ENCODE measurements around the gene ABCB1. TPM values are rescaled to one million over a fixed set of nuclear protein-coding genes. Genes with fewer than 3 reads are reported as not detected.

Gene ABCB1
- total RNA-seq, 4 donors from 2014 or later: 2.8 to 109 (median 61.1) TPM

DNA sequence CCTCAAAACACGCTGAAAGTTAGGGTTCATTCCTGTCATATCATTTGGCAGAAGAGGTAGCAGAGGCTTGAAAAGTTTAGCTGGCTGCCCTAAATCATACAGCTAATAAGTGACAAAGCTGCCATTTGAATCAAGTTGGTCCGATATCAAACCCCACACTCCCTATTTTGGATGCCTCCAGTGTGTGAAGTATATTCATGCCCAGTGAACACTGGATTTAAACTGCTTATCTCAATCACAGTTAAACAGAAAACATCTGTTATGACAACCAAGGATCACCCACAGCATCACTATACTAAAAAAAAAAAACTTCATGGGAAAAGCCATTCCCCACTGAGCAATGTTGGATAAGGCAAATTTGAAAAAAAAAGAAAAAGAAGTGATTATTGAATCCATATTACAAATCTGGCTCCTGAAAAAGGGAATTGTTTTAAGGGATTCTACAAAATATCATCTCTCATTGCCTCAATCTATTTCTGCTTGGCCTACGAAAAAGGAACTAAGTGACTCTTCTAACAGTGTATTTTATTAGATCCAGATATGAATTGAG is 48.3 kb downstream of the ABCB1 start:
- 90 to 92% methylated on average over 2 to 3 of the region's 3 CpGs for WGBS, 2 donors (ENCODE audit: low coverage in 1 of 2)
- no peak for DNase-seq
- Histone ChIP-seq H3K27me3 (no peaks in the 10 kb centered on the region), H3K27ac (no peak overlapping the region), H3K9me3 (no peaks in the 10 kb centered on the region), H3K4me3 (no peak overlapping the region), H3K4me1 (no peaks in the 10 kb centered on the region), H3K36me3 (no peaks in the 10 kb centered on the region)
- intact Hi-C loops (cut with DNase I; ENCODE audit: low total_unique reads) (no loop called here), in situ Hi-C loops (cut with MboI; ENCODE audit: low pct_ligation_motif_present in 1 of 4, low pct_unique_long_range_greater_than_20kb in 1 of 4, low sequenced_read_pairs in 3 of 4) (no loop called here)
- TF ChIP-seq POLR2AphosphoS5 (IDR thresholded peaks at IDR 0.05): no peak
- TF ChIP-seq POLR2A (IDR thresholded peaks at IDR 0.05): no peak
- no peak for TF ChIP-seq EP300 (IDR thresholded peaks at IDR 0.05; ENCODE audit: low read depth)
- TF ChIP-seq, protein P1, sequence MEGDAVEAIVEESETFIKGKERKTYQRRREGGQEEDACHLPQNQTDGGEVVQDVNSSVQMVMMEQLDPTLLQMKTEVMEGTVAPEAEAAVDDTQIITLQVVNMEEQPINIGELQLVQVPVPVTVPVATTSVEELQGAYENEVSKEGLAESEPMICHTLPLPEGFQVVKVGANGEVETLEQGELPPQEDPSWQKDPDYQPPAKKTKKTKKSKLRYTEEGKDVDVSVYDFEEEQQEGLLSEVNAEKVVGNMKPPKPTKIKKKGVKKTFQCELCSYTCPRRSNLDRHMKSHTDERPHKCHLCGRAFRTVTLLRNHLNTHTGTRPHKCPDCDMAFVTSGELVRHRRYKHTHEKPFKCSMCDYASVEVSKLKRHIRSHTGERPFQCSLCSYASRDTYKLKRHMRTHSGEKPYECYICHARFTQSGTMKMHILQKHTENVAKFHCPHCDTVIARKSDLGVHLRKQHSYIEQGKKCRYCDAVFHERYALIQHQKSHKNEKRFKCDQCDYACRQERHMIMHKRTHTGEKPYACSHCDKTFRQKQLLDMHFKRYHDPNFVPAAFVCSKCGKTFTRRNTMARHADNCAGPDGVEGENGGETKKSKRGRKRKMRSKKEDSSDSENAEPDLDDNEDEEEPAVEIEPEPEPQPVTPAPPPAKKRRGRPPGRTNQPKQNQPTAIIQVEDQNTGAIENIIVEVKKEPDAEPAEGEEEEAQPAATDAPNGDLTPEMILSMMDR (IDR thresholded peaks at IDR 0.05): no peak

GRCh38 chr7:87548123-87548919 is 52.4 kb downstream of the ABCB1 start:
- Histone ChIP-seq H3K4me1 (no peaks in the 10 kb centered on the region), H3K9me3 (no peaks in the 10 kb centered on the region), H3K27me3 (no peaks in the 10 kb centered on the region), H3K27ac (no peak overlapping the region), H3K4me3 (no peak overlapping the region), H3K36me3 (no peaks in the 10 kb centered on the region)
- no peak for DNase-seq
- no peak for TF ChIP-seq EP300 (IDR thresholded peaks at IDR 0.05; ENCODE audit: low read depth)
- TF ChIP-seq, protein P1 (IDR thresholded peaks at IDR 0.05): no peak
- TF ChIP-seq POLR2AphosphoS5 (IDR thresholded peaks at IDR 0.05): no peak
- TF ChIP-seq POLR2A (IDR thresholded peaks at IDR 0.05): no peak
- WGBS, 2 donors (ENCODE audit: low coverage in 1 of 2): 50 to 63% methylated on average over 6 to 7 of the region's 7 CpGs
- in situ Hi-C loops (cut with MboI; ENCODE audit: low pct_ligation_motif_present in 1 of 4, low pct_unique_long_range_greater_than_20kb in 1 of 4, low sequenced_read_pairs in 3 of 4): no loop called here
- intact Hi-C loops (cut with DNase I; ENCODE audit: low total_unique reads): no loop called here

DNA sequence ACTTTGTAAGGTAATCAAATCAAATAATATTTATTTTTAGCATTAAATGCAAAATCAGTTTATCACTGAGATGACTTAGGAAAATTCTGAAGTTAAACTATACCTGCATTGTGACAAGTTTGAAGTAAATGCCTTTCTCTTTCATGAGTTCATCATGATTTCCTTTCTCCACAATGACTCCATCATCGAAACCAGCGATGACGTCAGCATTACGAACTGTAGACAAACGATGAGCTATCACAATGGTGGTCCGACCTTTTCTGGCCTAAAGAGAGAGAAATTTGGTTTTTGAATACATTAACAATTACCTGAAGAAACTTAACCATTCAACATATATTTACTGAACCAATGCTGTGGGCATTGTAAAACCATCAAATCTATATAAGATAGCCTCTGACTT is 54.9 kb downstream of the ABCB1 start:
- intact Hi-C loops (cut with DNase I; ENCODE audit: low total_unique reads): no loop called here
- H3K9me3 ChIP-seq: no peaks in the 10 kb centered on the region
- WGBS, 2 donors (ENCODE audit: low coverage in 1 of 2): 90 to 93% methylated on average over 6 of the region's 6 CpGs
- no peak overlapping the region for H3K27ac ChIP-seq
- TF ChIP-seq POLR2A (IDR thresholded peaks at IDR 0.05) (no peak), EP300 (IDR thresholded peaks at IDR 0.05; ENCODE audit: low read depth) (no peak), POLR2AphosphoS5 (IDR thresholded peaks at IDR 0.05) (no peak)
- TF ChIP-seq, protein P1 (IDR thresholded peaks at IDR 0.05): no peak
- no peak overlapping the region for H3K4me3 ChIP-seq
- no peak for DNase-seq
- in situ Hi-C loops (cut with MboI; ENCODE audit: low pct_ligation_motif_present in 1 of 4, low pct_unique_long_range_greater_than_20kb in 1 of 4, low sequenced_read_pairs in 3 of 4): no loop called here
- no peaks in the 10 kb centered on the region for H3K36me3 ChIP-seq
- H3K4me1 ChIP-seq: no peaks in the 10 kb centered on the region
- H3K27me3 ChIP-seq: no peaks in the 10 kb centered on the region

GRCh38 chr7:87543623-87544022 is 57.1 kb downstream of the ABCB1 start:
- no peaks in the 10 kb centered on the region for H3K36me3 ChIP-seq
- H3K9me3 ChIP-seq: no peaks in the 10 kb centered on the region
- DNase-seq: no peak
- 80 to 83% methylated on average over 1 of the region's 1 CpG for WGBS, 2 donors (ENCODE audit: low coverage in 1 of 2)
- in situ Hi-C loops (cut with MboI; ENCODE audit: low pct_ligation_motif_present in 1 of 4, low pct_unique_long_range_greater_than_20kb in 1 of 4, low sequenced_read_pairs in 3 of 4): no loop called here
- H3K27me3 ChIP-seq: no peaks in the 10 kb centered on the region
- no peak overlapping the region for H3K4me3 ChIP-seq
- H3K4me1 ChIP-seq: no peaks in the 10 kb centered on the region
- intact Hi-C loops (cut with DNase I; ENCODE audit: low total_unique reads): no loop called here
- H3K27ac ChIP-seq: no peak overlapping the region
- TF ChIP-seq EP300 (IDR thresholded peaks at IDR 0.05; ENCODE audit: low read depth) (no peak), POLR2A (IDR thresholded peaks at IDR 0.05) (no peak), POLR2AphosphoS5 (IDR thresholded peaks at IDR 0.05) (no peak)
- TF ChIP-seq, protein P1 (IDR thresholded peaks at IDR 0.05): no peak

Measured in transverse colon (tissue), 4 donors.